Activated CD4-positive, alpha-beta T cell treated with anti-CD3 and anti-CD28 coated beads, Interleukin-10, Interleukin-2, amounts not matched to agents 100 ng/mL and 50 ng/mL, durations not matched to agents 16 hours and 8 hours (primary cell): ENCODE results near the gene MDFI.

Experiments
- DNase-seq: peaks from one replicate; pipeline ENCODE4 v3.0.0-alpha.2; 2020

Gene MDFI

DNA sequence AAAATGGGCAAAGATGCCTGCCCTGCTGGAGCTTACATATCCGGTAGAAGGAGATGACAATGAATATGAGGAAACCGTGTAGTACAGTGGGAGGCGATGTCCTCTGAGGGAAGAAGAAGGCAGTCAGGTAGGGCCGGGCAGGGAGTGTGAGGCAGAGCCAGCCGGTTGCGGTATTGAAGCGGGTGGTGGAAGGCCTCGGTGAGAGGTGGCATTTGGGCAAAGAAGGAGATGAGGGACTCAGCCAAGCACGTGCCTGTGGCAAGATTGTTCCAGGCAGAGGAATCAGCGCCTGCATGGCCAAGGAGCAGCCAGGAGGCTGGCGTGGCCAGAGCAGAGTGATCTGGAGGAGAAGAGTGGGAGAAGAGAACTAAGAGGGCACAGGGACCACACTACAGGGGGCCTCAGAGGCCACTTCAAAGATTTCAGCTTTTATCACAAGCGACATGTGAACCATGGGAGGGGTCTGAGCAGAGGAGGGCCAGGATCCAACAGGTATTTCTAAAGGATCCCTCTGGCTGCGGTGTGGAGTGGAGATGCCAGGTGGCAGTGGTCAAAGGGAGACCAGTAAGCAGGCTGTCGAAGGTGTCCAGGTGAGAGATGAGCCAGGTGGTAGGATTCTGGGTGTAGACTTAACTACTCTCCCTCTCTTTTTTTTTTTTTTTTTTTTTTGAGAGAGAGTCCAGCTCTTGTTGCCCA, 13.8 kb downstream of the MDFI start:
- no peak for DNase-seq

DNA sequence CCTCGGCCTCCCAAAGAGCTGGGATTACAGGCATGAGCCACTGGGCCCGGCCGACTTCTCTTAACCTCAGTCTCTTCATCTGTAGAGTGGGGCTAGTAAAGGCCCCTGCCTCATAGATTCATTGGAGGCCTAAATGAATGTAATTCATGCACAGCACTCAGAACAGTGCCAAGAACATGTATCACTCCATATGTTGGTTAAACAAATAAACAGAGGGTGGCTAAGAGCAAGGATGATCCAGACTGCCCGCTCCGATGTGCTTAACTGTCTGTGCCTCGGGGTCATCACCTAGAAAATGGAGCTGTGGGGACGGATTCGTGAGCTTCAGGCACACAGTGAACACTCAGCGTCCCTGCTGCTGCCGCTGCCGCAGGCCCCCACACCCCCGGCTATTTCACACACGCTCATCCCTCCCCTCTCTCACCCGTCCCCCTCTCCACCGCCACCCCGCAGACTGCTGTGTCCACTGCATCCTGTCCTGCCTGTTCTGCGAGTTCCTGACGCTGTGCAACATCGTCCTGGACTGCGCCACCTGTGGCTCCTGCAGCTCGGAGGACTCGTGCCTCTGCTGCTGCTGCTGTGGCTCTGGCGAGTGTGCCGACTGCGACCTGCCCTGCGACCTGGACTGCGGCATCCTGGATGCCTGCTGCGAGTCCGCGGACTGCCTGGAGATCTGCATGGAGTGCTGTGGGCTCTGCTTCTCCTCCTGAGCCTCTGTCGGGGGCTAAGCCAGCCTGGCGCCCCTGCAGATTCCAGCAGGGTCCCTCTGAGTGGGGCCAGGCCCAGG, 14.8 kb downstream of the MDFI start:
- DNase-seq: no peak

DNA sequence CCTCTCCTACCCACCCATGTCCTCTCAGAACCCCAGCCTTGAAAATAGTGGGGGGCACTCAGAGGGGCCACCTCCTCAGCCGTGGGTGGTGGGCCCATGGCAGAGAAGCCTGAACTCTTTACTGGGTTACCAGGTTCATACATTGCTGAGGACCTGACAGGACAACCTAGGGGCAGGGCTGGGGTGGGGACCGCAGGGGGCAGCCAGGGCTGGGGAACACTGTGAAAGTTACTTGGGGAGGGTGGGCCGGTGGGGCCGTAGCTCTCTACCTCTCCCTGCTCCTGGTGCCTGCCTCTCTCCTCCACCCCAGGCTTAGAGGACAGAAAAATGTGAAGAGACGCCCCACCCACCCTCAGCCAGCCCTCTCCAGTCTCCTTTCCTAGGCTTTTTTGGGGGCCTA, 15.4 kb downstream of the MDFI start:
- DNase-seq: no peak

- no peak for DNase-seq
These were observed 16.0 kb downstream of the MDFI start for GRCh38 chr6:41654151-41654697.

DNA sequence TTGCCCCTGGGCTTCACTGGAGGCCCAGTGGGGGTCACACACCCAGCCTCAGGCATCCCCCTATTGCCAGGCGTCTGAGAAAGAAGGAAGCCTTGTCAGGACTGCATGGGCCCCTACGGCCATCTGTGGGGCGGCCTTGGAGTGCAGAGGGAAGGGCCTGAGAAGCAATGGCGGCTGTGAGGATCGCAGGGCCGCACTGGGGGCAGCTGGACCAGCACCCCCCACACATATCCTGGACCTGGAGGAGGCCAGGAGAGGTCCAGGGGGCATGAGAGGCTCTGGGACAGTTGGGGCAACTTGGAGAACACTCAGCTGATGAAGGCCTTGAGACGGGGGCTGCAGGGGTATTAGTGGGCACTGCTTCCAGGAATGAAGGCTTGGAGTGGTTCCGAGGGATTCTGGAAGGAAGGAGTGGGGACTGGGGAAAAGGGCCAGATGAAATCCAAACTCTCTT, 16.5 kb downstream of the MDFI start:
- DNase-seq: no peak

- DNase-seq: no peak
These were observed 16.9 kb downstream of the MDFI start for GRCh38 chr6:41655176-41655575.

GRCh38 chr6:41655646-41656001, 17.4 kb downstream of the MDFI start:
- no peak for DNase-seq

GRCh38 chr6:41656002-41656691, 17.9 kb downstream of the MDFI start:
- DNase-seq: no peak

DNA sequence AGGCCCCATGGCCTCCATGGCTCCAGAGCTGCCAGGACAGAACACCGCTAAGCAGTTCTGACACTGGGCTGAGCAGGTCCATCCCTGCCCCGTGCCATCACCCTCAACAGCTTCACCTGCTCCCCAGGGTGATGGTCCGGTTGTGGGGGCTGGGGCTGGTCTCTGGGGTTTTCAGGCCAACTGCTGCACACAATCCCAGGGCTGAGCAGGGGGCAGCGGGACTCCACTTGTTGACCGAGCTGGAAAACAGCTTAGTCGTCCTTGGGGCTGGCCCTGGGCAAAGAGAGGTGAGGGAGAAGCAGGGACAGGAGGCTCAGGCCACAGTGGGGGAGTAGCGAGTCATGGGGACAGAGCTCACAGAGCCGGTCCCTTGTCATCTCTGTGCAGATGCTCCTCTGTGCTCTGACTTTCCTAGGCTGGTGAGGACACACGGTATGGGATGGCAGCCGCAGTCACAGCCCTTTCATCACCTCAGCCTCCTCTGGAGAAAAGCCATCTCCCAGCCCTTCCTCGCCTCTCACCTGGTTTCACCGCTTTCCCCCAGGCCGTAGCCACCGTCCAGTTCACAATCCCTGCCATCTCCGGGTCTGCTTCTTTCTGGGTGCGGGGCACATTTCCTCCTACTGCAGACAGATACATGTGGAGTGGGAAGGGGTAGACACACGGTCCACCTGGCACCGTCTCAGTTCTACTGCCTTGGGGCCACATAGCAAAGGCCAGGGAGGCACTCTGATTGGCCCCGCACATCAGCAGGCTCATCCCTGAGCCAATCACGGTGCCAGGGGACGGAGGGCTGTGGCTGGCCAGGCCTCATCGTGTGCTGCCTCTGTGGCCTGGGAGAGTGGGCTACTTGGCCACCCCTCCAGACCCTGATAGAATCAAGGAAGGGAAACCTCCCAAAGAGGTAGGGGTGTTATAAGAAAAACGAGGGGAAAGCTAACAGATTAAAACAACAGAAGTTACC, 19.1 kb downstream of the MDFI start:
- no peak for DNase-seq

- DNase-seq: no peak
These were observed 20.4 kb downstream of the MDFI start for GRCh38 chr6:41658636-41659035.

DNA sequence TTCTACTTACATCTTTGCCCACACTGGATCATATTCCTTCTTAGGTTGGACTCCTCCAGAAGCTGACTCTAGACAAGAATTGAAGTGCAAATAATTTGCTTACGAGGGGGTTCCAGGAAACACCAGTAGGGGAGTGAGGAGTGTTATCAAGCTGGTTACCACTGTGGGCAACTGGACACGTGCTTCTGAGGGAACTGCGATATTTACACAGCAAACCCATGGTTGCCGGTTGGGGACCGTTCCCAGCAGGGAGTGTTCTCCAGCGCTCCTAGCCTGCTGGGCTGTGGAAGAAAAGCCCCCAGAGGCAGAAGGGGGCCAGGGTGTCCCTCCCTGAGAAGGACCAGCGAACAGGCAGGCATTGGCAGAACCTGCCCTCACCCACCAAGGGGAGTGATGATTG, 21.7 kb downstream of the MDFI start:
- DNase-seq: no peak

DNA sequence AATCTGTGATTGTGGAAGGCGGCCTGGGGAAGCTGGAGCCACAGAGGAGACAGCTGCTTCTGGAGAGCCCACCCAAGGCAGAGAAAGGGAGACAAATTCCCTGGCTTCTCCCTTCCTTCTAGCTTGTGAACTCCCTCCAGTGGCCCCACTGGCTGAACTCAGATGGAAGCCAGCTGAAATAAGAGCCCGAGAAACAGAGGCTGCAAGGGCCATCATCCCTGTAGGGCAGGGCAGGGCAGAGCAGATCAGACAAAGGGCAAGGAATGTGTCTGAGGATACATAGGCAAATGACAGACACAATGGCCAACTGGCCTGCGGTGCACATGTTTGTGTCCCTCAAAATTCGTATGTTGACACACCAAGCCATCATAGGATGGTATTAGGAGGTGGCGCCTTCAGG, 25.3 kb downstream of the MDFI start:
- DNase-seq: no peak

GRCh38 chr6:41664271-41664670, 26.0 kb downstream of the MDFI start:
- no peak for DNase-seq

GRCh38 chr6:41667195-41667594, 28.9 kb downstream of the MDFI start:
- DNase-seq: no peak

DNA sequence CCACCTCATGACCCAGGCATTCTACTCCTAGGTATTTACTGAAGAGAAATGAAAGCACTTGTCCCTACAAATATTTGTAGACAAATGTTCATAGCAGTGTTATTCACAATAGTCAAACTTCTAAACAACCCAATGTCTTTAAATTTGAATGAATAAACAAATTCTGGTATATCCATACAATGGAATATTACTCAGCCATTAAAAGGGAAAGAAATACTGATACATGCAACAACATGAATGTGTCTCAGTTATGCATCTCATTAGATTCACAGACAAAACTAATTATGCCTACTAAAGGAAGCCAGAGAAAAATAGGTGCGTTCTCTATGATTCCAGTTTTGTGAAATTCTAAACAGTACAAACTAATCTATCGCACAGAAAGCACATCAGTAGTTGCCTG, 30.7 kb downstream of the MDFI start:
- DNase-seq: no peak

DNA sequence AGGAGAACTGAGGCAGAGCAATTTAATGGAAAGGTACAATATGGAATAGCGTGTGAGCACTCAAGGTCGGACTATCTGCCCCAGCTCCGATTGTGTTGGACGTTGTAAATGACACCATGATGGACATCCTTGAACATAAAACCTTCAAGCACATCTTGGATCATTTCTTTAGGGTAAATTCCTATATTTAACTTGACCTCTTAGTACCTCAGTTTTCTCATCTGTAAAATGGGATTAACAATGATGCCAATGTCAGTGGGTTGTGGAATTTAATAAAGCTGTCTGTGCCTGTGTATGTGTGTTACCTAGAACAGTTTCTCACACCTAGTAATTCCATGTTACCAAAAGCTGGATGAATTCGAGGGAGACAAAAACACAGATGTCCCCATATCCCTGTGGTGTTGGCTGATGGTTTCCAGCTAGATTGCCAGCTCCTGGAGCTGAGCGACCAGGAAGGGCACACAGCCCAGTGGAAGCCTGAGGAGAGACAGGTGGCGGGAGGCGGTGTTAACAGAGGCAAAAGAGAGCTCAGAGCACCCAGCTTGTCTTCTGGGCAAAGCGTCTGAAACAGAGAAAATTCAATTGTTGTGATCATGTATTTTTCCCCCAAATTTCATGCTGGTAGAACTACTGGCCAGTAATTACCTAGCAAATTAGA, 32.6 kb downstream of the MDFI start:
- no peak for DNase-seq

GRCh38 chr6:41671376-41671775, 33.1 kb downstream of the MDFI start:
- no peak for DNase-seq

DNA sequence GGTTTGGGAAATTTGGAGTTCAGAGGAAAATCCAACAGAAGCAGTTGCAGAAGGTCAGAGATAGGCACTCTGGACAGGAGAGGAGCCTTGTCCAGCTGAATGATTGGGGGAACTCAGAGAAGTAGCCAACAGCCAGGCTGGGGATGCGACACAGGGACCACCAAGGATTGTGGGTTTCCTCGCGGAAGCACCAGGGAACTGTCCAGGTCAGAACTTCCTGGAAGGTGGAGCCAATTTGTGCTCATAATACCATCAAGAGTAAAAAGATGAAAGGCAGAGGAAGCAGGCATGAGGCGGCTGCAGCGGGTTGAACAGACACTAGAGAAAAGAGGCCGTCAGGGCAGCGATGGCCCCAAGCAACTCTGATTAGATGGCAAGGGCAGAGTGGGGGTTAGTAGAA, 33.7 kb downstream of the MDFI start:
- DNase-seq: no peak

GRCh38 chr6:41672816-41673703, 34.8 kb downstream of the MDFI start:
- DNase-seq: no peak

DNA sequence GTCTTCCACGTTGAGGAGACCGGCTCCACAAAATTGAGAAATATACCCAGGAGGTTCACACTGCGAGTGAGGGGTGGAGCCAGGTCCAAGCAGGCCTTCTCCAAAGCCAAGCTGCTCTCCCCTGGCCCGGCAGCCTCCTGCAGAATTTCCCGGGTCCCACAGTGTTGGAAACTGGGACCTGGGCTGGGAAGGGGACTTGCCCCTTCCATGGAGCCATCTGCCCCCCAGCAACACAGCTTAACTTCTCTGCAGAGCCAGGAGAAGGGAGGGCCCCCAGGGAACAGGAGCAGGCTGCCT, 35.4 kb downstream of the MDFI start:
- DNase-seq: no peak
